K562 (cell line): ENCODE data around the gene PRKAA1. TPM values are rescaled to one million over a fixed set of nuclear protein-coding genes. Genes with fewer than 3 reads are reported as not detected.
A peak's percentile ranks its signal among the peaks of the same experiment; 100 is the strongest.

Experiments used
- BCL6 ChIP-seq: fragments of 250-450 bp; sonication (Bioruptor Pico); IDR thresholded peaks from 2 replicates; pipeline ENCODE4 v1.4.0; 2020
- CLOCK ChIP-seq: fragments of 250-450 bp; sonication (Bioruptor Pico); IDR thresholded peaks from 2 replicates; pipeline ENCODE4 v1.4.0; 2020; ENCODE audit warnings: mild to moderate bottlenecking, moderate library complexity, borderline replicate concordance
- CREBBP ChIP-seq: IDR thresholded peaks from one replicate; pipeline ENCODE4 v1.6.1; 2012; ENCODE audit warnings: low read depth, mild to moderate bottlenecking, control low read depth, inconsistent platforms, low read length
- E2F4 ChIP-seq: sonication (generic); formaldehyde crosslinking; IDR thresholded peaks from 2 replicates; pipeline ENCODE4 v1.8.0; 2022; ENCODE audit warnings: mild to moderate bottlenecking, low read depth, missing genetic modification reagents
- HIVEP1 ChIP-seq: fragments of 250-450 bp; sonication (Bioruptor Pico); IDR thresholded peaks from 2 replicates; pipeline ENCODE4 v1.4.0; 2020; ENCODE audit warnings: mild to moderate bottlenecking
- HMGN3 ChIP-seq: IDR thresholded peaks from 2 replicates; pipeline ENCODE4 v1.6.1; 2011; ENCODE audit warnings: borderline replicate concordance, low read depth, mild to moderate bottlenecking, mixed read lengths, low read length; ENCODE audit not compliant: insufficient read length; ENCODE audit errors: extremely low read depth
- LARP7 ChIP-seq: fragments of 450-650 bp; IDR thresholded peaks from 2 replicates; pipeline ENCODE4 v1.6.1; 2016
- ZKSCAN8 ChIP-seq: fragments of 200-800 bp; sonication (Bioruptor generic); IDR thresholded peaks from 2 replicates; pipeline ENCODE4 v1.6.1; 2016; ENCODE audit warnings: missing genetic modification characterization, missing compliant biosample characterization
- ZNF239 ChIP-seq: fragments of 250-450 bp; sonication (Bioruptor Pico); IDR thresholded peaks from 2 replicates; pipeline ENCODE4 v1.4.0; 2020; ENCODE audit warnings: mild to moderate bottlenecking
- ZNF592 ChIP-seq: fragments of 450-650 bp; IDR thresholded peaks from 2 replicates; pipeline ENCODE4 v1.6.1; 2017; ENCODE audit warnings: antibody characterized with exemption, mild to moderate bottlenecking
- ZNF740 ChIP-seq, 3 experiments: fragments of 200-800 bp in 1 of 3; sonication (Bioruptor generic) in 1 of 3; sonication (generic) in 1 of 3; formaldehyde crosslinking in 1 of 3; IDR thresholded peaks; 2 replicates each; pipeline versions ENCODE4 v1.6.1 to v1.8.0; 2016 to 2022; ENCODE audit warnings: mild to moderate bottlenecking in 2 of 3, missing compliant biosample characterization in 2 of 3, missing genetic modification characterization in 2 of 3, missing genetic modification reagents in 1 of 3
- polyA plus RNA-seq, 8 experiments: library from polyadenylated mRNA; depleted of rRNA in 4 of 8; stranded (reverse) in 5 of 8; unstranded in 3 of 8; fragments of >200 nt; fragmentation: Nextera tagmentation in 2 of 8; fragmentation: Illumina TruSeq in 1 of 8; extraction: Ambion mirVana in 2 of 8; extraction: Trizol in 1 of 8; gene quantifications; 2 replicates each; pipeline versions ENCODE4 v1.2.1 to v1.2.3, GENCODE V29; 2011 to 2014; ENCODE audit warnings: inconsistent platforms in 1 of 8, missing spikeins in 1 of 8
- total RNA-seq, 7 experiments: library from RNA; depleted of rRNA in 6 of 7; stranded (reverse); fragments of >200 nt in 6 of 7; fragmentation: Illumina TruSeq in 2 of 7; extraction: Trizol in 2 of 7; gene quantifications; 2 replicates each; pipeline versions ENCODE4 v1.2.1 to v1.2.3, GENCODE V29; 2011 to 2021; ENCODE audit warnings: low replicate concordance in 1 of 7
- TF ChIP-seq, protein P1 (sequence below), 2 experiments: IDR thresholded peaks in 1 of 2; conservative IDR thresholded peaks in 1 of 2; 2 replicates each; pipeline ENCODE4 v1.6.1; 2016; ENCODE audit warnings: low read depth in 2 of 2, mild to moderate bottlenecking in 1 of 2, missing compliant biosample characterization in 1 of 2, missing genetic modification characterization in 1 of 2, moderate library complexity in 1 of 2

Gene PRKAA1
- total and polyA plus RNA-seq, 9 of the 15 experiments (the other 6 are each of a cell fraction or from before 2014, with no cell fraction given): 24.5 to 84.0 (median 51.4) TPM

DNA sequence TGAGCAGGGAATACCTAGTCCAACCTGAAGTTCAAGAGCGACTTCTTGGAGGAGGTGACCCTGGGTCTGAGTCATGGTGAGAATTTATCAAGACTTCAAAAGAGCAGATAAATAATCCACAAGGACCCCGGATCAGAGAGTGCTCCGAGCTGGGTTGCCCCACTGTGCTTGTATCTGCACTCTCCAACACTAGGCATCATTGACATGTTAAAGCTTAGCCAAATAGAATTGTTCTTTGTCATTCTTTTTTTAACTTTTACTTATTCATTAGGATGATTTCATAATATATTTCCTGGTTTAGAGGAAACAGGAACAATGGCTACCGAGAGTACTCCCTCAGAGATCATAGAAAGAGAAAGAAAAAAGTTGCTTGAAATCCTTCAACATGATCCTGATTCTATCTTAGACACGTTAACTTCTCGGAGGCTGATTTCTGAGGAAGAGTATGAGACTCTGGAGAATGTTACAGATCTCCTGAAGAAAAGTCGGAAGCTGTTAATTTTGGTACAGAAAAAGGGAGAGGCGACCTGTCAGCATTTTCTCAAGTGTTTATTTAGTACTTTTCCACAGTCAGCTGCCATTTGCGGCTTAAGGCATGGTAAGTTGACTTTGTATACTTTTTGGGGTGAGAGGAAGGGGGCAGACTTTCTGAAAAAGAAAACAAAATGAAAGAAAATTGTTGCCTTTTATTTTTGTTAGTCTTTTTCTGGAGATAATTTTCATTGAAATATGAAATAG lies 43.1 kb upstream of the PRKAA1 start, which contains the start of gene CARD6 (continued):
- TF ChIP-seq CLOCK (CRISPR knock-in tag) (no peak), ZNF239 (CRISPR knock-in tag) (no peak), ZNF740 (CRISPR knock-in tag; IDR thresholded peaks at IDR 0.05) (no peak), ZNF740 (tag; IDR thresholded peaks at IDR 0.05) (no peak), LARP7 (no peak), HIVEP1 (CRISPR knock-in tag) (no peak), ZNF592 (peak; percentile 54; the same call in 1 of the 2 replicates), E2F4 (CRISPR knock-in tag) (no peak), BCL6 (CRISPR knock-in tag) (no peak), CREBBP (no peak), ZKSCAN8 (CRISPR knock-in tag) (0 out of 2 replicates have a peak, but pooled peaks have one; percentile 74), HMGN3 (no peak)
- TF ChIP-seq, protein P1, sequence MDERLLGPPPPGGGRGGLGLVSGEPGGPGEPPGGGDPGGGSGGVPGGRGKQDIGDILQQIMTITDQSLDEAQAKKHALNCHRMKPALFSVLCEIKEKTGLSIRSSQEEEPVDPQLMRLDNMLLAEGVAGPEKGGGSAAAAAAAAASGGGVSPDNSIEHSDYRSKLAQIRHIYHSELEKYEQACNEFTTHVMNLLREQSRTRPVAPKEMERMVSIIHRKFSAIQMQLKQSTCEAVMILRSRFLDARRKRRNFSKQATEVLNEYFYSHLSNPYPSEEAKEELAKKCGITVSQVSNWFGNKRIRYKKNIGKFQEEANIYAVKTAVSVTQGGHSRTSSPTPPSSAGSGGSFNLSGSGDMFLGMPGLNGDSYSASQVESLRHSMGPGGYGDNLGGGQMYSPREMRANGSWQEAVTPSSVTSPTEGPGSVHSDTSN (CRISPR knock-in tag; IDR thresholded peaks at IDR 0.05; ENCODE audit: low read depth): no peak
- TF ChIP-seq, protein P1 (tag; conservative IDR thresholded peaks at IDR 0.05; ENCODE audit: low read depth): peak; percentile 74
